Activated CD8-positive, alpha-beta memory T cell treated with anti-CD3 and anti-CD28 coated beads, Interleukin-2, amount 50 U/mL, for 48 hours (primary cell): ENCODE results near the gene STUM.

Experiments
- DNase-seq: peaks from one replicate; pipeline ENCODE4 v3.0.0-alpha.2; 2020

STUM gene

GRCh38 chr1:226565476-226565875 lies 16.9 kb downstream of the STUM start:
- DNase-seq = no peak

- DNase-seq = no peak
Measured at GRCh38 chr1:226566234-226566633, 17.7 kb downstream of the STUM start.

GRCh38 chr1:226566760-226567159 lies 18.2 kb downstream of the STUM start:
- DNase-seq = no peak

GRCh38 chr1:226568077-226568831 lies 19.7 kb downstream of the STUM start:
- no peak for DNase-seq

- DNase-seq = no peak
Measured at GRCh38 chr1:226568975-226569741, 20.6 kb downstream of the STUM start.

- peak; percentile 61 for DNase-seq
Measured at GRCh38 chr1:226569879-226570547, 21.4 kb downstream of the STUM start.

- DNase-seq = no peak
Measured at GRCh38 chr1:226571893-226572292, 23.3 kb downstream of the STUM start.

GRCh38 chr1:226572325-226572726 lies 23.8 kb downstream of the STUM start:
- DNase-seq = no peak

GRCh38 chr1:226574044-226574443 lies 25.5 kb downstream of the STUM start:
- no peak for DNase-seq

GRCh38 chr1:226574591-226575435 lies 26.2 kb downstream of the STUM start:
- DNase-seq = no peak

GRCh38 chr1:226575436-226575720 lies 26.8 kb downstream of the STUM start:
- DNase-seq = no peak

- no peak for DNase-seq
Measured at GRCh38 chr1:226575739-226576378, 27.3 kb downstream of the STUM start.

GRCh38 chr1:226576601-226577000 lies 28.0 kb downstream of the STUM start:
- no peak for DNase-seq

- DNase-seq = no peak
Measured at GRCh38 chr1:226577401-226578180, 29.0 kb downstream of the STUM start.

GRCh38 chr1:226578946-226579578 lies 30.5 kb downstream of the STUM start:
- no peak for DNase-seq

GRCh38 chr1:226579781-226580323 lies 31.3 kb downstream of the STUM start:
- DNase-seq = no peak

- DNase-seq = no peak
Measured at GRCh38 chr1:226580625-226581270, 32.2 kb downstream of the STUM start.

- DNase-seq = no peak
Measured at GRCh38 chr1:226581650-226582330, 33.2 kb downstream of the STUM start.

- DNase-seq = no peak
Measured at GRCh38 chr1:226582966-226583365, 34.4 kb downstream of the STUM start.

GRCh38 chr1:226584164-226584563 lies 35.6 kb downstream of the STUM start:
- DNase-seq = no peak
